WTC11 (cell line): Measurements from ENCODE around the gene TTC28. TPM values are rescaled to one million over a fixed set of nuclear protein-coding genes. Genes with fewer than 3 reads are reported as not detected.

Experiments used
- ATAC-seq: fragments of 200-7000 bp; cut with Tn5 transposase; 2 replicates; pipeline ENCODE4 v1.10.0; 2021; ENCODE audit warnings: mild to moderate bottlenecking, moderate library complexity
- CTCF ChIA-PET: fragments of 300-600 bp; sonication (Branson Sonifier 250); formaldehyde crosslinking; loops from one replicate; lab custom pipeline; 2021; ENCODE audit warnings: antibody characterized with exemption; lab: Charles Lee
- POLR2A ChIA-PET: fragments of 350-600 bp; sonication (Branson Sonifier 250); formaldehyde crosslinking; loops from one replicate; lab custom pipeline; 2021; ENCODE audit warnings: antibody characterized with exemption; lab: Charles Lee
- DNase-seq: peaks from one replicate; pipeline ENCODE4 v3.0.0; 2021; ENCODE audit warnings: low spot score
- H3K27ac Mint-ChIP-seq: 2 replicates; pipeline ENCODE4 v1.8.0; 2021; ENCODE audit warnings: mixed read lengths
- H3K27me3 Mint-ChIP-seq: 2 replicates; pipeline ENCODE4 v1.8.0; 2021; ENCODE audit warnings: low read depth, mild to moderate bottlenecking, moderate library complexity, mixed read lengths
- H3K36me3 Mint-ChIP-seq: 2 replicates; pipeline ENCODE4 v1.8.0; 2021; ENCODE audit warnings: mixed read lengths
- H3K4me1 Mint-ChIP-seq: 2 replicates; pipeline ENCODE4 v1.8.0; 2022; ENCODE audit warnings: mixed read lengths
- H3K4me3 Mint-ChIP-seq: 2 replicates; pipeline ENCODE4 v1.8.0; 2021; ENCODE audit warnings: mild to moderate bottlenecking, moderate library complexity, mixed read lengths
- H3K9me3 Mint-ChIP-seq: 2 replicates; pipeline ENCODE4 v1.8.0; 2021; ENCODE audit warnings: mixed read lengths
- ATF3 ChIP-seq: sonication (generic); formaldehyde crosslinking; conservative IDR thresholded peaks from 2 replicates; pipeline ENCODE4 v1.8.1; 2022; ENCODE audit warnings: mild to moderate bottlenecking, missing genetic modification reagents
- CREM ChIP-seq: sonication (generic); formaldehyde crosslinking; IDR thresholded peaks from 2 replicates; pipeline ENCODE4 v1.8.1; 2022; ENCODE audit warnings: mild to moderate bottlenecking, missing genetic modification reagents, moderate library complexity
- E2F5 ChIP-seq: sonication (generic); formaldehyde crosslinking; IDR thresholded peaks from 2 replicates; pipeline ENCODE4 v1.8.1; 2022; ENCODE audit warnings: mild to moderate bottlenecking, moderate library complexity, missing genetic modification reagents
- EMX1 ChIP-seq: fragments of 250-450 bp; sonication (Bioruptor Pico); IDR thresholded peaks from 2 replicates; pipeline ENCODE4 v1.8.0; 2021; ENCODE audit warnings: mild to moderate bottlenecking
- FOXK1 ChIP-seq: sonication (generic); formaldehyde crosslinking; IDR thresholded peaks from 2 replicates; pipeline ENCODE4 v1.8.0; 2022; ENCODE audit warnings: mild to moderate bottlenecking, moderate library complexity, missing genetic modification reagents
- FOXP1 ChIP-seq: sonication (generic); formaldehyde crosslinking; IDR thresholded peaks from 2 replicates; pipeline ENCODE4 v1.8.0; 2022; ENCODE audit warnings: missing genetic modification reagents, mild to moderate bottlenecking, moderate library complexity, borderline replicate concordance
- GABPB1 ChIP-seq: sonication (generic); formaldehyde crosslinking; IDR thresholded peaks from 2 replicates; pipeline ENCODE4 v1.8.1; 2023; ENCODE audit warnings: mild to moderate bottlenecking, missing genetic modification reagents
- IRF2 ChIP-seq: sonication (generic); formaldehyde crosslinking; IDR thresholded peaks from 2 replicates; pipeline ENCODE4 v1.8.0; 2022; ENCODE audit warnings: low read depth, missing genetic modification reagents, borderline replicate concordance
- KAT7 ChIP-seq: sonication (generic); formaldehyde crosslinking; IDR thresholded peaks from 2 replicates; pipeline ENCODE4 v1.8.1; 2023; ENCODE audit warnings: missing genetic modification reagents, mild to moderate bottlenecking, borderline replicate concordance
- NFE2L1 ChIP-seq: sonication (generic); formaldehyde crosslinking; IDR thresholded peaks from 2 replicates; pipeline ENCODE4 v1.8.1; 2023; ENCODE audit warnings: missing genetic modification reagents
- PRRX2 ChIP-seq: fragments of 250-450 bp; sonication (Bioruptor Pico); IDR thresholded peaks from 2 replicates; pipeline ENCODE4 v1.8.0; 2021; ENCODE audit warnings: mild to moderate bottlenecking
- SP1 ChIP-seq: sonication (generic); formaldehyde crosslinking; conservative IDR thresholded peaks from 2 replicates; pipeline ENCODE4 v1.8.1; 2022; ENCODE audit warnings: missing genetic modification reagents
- TCF7 ChIP-seq: sonication (generic); formaldehyde crosslinking; IDR thresholded peaks from 2 replicates; pipeline ENCODE4 v1.8.0; 2022; ENCODE audit warnings: mild to moderate bottlenecking, low read depth, missing genetic modification reagents, moderate library complexity
- TEAD1 ChIP-seq: sonication (generic); formaldehyde crosslinking; IDR thresholded peaks from 2 replicates; pipeline ENCODE4 v1.8.0; 2022; ENCODE audit warnings: mild to moderate bottlenecking, missing genetic modification reagents
- TEAD4 ChIP-seq: sonication (generic); formaldehyde crosslinking; IDR thresholded peaks from 2 replicates; pipeline ENCODE4 v1.8.0; 2022; ENCODE audit warnings: mild to moderate bottlenecking, missing genetic modification reagents
- TP53 ChIP-seq: sonication (generic); formaldehyde crosslinking; IDR thresholded peaks from 2 replicates; pipeline ENCODE4 v1.8.1; 2023; ENCODE audit warnings: mild to moderate bottlenecking, missing genetic modification reagents
- total RNA-seq: library from RNA; stranded (reverse); gene quantifications from 3 replicates; pipeline ENCODE4 v1.2.3, GENCODE V29; 2021
- TF ChIP-seq, protein P1 (sequence below): fragments of 250-450 bp; sonication (Bioruptor Pico); IDR thresholded peaks from 2 replicates; pipeline ENCODE4 v2.1.2; 2022; ENCODE audit warnings: mild to moderate bottlenecking, moderate library complexity
- TF ChIP-seq, protein P2 (sequence below): sonication (generic); formaldehyde crosslinking; IDR thresholded peaks from 2 replicates; pipeline ENCODE4 v1.8.1; 2023; ENCODE audit warnings: mild to moderate bottlenecking, missing genetic modification reagents, moderate library complexity
- TF ChIP-seq, protein P3 (sequence below): sonication (generic); formaldehyde crosslinking; IDR thresholded peaks from 2 replicates; pipeline ENCODE4 v1.8.1; 2023; ENCODE audit warnings: mild to moderate bottlenecking, missing genetic modification reagents, borderline replicate concordance
- TF ChIP-seq, protein P4 (sequence below): sonication (generic); formaldehyde crosslinking; IDR thresholded peaks from 2 replicates; pipeline ENCODE4 v1.8.0; 2023; ENCODE audit warnings: missing genetic modification reagents

TTC28 gene
- total RNA-seq, 1 experiment from 2014 or later: 13.0 TPM

DNA sequence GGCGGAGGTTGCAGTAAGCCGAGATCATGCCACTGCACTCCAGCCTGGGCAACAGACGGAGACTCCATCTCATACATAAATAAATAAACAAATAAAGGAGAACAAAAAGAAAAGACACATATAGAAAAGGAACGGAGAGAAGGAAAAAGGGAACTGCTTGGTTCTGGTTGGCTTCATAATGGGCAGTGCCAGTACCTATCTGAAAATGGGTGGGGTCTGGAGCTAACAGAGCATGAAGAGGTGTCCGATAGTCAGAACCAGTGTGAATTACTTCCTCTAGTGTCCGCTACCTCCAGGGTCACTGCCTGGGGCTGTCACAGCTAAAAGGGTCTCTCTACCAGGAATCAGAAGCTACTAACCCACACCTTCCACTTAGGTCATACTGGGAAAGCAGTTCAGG is 27.2 kb upstream of the TTC28 start (continued):
- TF ChIP-seq, protein P1, sequence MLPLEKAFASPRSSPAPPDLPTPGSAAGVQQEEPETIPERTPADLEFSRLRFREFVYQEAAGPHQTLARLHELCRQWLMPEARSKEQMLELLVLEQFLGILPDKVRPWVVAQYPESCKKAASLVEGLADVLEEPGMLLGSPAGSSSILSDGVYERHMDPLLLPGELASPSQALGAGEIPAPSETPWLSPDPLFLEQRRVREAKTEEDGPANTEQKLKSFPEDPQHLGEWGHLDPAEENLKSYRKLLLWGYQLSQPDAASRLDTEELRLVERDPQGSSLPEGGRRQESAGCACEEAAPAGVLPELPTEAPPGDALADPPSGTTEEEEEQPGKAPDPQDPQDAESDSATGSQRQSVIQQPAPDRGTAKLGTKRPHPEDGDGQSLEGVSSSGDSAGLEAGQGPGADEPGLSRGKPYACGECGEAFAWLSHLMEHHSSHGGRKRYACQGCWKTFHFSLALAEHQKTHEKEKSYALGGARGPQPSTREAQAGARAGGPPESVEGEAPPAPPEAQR: no peak

GRCh38 chr22:28703436-28703835 is 23.8 kb upstream of the TTC28 start:
- H3K9me3 Mint-ChIP-seq: no peaks in the 10 kb centered on the region
- DNase-seq (no peak), ATAC-seq (no peak)
- H3K36me3 Mint-ChIP-seq: peaks cover 55% of the 10 kb centered on the region
- no peak overlapping the region for H3K27ac Mint-ChIP-seq
- H3K27me3 Mint-ChIP-seq: no peaks in the 10 kb centered on the region
- H3K4me3 Mint-ChIP-seq: no peak overlapping the region
- no peaks in the 10 kb centered on the region for H3K4me1 Mint-ChIP-seq
- ChIA-PET POLR2A (no interaction called here), CTCF (interaction anchor here (0.6 kb wide), 1 partner anchor 62 kb away, joined by 3 read pairs; no protein-coding TSS in a partner anchor)
- TF ChIP-seq NFE2L1 (no peak), ATF3 (CRISPR knock-in tag) (no peak), PRRX2 (CRISPR knock-in tag) (no peak), IRF2 (CRISPR knock-in tag) (no peak), GABPB1 (CRISPR knock-in tag) (no peak), FOXP1 (no peak), SP1 (no peak), CREM (no peak), TEAD1 (no peak), TP53 (no peak), E2F5 (CRISPR knock-in tag) (no peak), KAT7 (no peak), EMX1 (CRISPR knock-in tag) (no peak), FOXK1 (CRISPR knock-in tag) (no peak), TEAD4 (CRISPR knock-in tag) (no peak), TCF7 (CRISPR knock-in tag) (no peak)
- TF ChIP-seq, protein P2, sequence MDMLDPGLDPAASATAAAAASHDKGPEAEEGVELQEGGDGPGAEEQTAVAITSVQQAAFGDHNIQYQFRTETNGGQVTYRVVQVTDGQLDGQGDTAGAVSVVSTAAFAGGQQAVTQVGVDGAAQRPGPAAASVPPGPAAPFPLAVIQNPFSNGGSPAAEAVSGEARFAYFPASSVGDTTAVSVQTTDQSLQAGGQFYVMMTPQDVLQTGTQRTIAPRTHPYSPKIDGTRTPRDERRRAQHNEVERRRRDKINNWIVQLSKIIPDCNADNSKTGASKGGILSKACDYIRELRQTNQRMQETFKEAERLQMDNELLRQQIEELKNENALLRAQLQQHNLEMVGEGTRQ (CRISPR knock-in tag): no peak
- TF ChIP-seq, protein P3, sequence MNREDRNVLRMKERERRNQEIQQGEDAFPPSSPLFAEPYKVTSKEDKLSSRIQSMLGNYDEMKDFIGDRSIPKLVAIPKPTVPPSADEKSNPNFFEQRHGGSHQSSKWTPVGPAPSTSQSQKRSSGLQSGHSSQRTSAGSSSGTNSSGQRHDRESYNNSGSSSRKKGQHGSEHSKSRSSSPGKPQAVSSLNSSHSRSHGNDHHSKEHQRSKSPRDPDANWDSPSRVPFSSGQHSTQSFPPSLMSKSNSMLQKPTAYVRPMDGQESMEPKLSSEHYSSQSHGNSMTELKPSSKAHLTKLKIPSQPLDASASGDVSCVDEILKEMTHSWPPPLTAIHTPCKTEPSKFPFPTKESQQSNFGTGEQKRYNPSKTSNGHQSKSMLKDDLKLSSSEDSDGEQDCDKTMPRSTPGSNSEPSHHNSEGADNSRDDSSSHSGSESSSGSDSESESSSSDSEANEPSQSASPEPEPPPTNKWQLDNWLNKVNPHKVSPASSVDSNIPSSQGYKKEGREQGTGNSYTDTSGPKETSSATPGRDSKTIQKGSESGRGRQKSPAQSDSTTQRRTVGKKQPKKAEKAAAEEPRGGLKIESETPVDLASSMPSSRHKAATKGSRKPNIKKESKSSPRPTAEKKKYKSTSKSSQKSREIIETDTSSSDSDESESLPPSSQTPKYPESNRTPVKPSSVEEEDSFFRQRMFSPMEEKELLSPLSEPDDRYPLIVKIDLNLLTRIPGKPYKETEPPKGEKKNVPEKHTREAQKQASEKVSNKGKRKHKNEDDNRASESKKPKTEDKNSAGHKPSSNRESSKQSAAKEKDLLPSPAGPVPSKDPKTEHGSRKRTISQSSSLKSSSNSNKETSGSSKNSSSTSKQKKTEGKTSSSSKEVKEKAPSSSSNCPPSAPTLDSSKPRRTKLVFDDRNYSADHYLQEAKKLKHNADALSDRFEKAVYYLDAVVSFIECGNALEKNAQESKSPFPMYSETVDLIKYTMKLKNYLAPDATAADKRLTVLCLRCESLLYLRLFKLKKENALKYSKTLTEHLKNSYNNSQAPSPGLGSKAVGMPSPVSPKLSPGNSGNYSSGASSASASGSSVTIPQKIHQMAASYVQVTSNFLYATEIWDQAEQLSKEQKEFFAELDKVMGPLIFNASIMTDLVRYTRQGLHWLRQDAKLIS (CRISPR knock-in tag): no peak
- TF ChIP-seq, protein P4, sequence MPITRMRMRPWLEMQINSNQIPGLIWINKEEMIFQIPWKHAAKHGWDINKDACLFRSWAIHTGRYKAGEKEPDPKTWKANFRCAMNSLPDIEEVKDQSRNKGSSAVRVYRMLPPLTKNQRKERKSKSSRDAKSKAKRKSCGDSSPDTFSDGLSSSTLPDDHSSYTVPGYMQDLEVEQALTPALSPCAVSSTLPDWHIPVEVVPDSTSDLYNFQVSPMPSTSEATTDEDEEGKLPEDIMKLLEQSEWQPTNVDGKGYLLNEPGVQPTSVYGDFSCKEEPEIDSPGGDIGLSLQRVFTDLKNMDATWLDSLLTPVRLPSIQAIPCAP (CRISPR knock-in tag): no peak
